Stimulated activated CD8-positive, alpha-beta memory T cell treated with anti-CD3 and anti-CD28 coated beads, Interleukin-15, amount 100 ng/mL, for 24 hours (primary cell): ENCODE measurements around the gene SEMA5A.

Source experiments
- DNase-seq: peaks from one replicate; pipeline ENCODE4 v3.0.0-alpha.2; 2020; ENCODE audit warnings: low read depth

SEMA5A gene

GRCh38 chr5:9549941-9550340 is 4.1 kb upstream of the SEMA5A start:
- DNase-seq: no peak

GRCh38 chr5:9547122-9547947 is 1.5 kb upstream of the SEMA5A start:
- no peak for DNase-seq

DNA sequence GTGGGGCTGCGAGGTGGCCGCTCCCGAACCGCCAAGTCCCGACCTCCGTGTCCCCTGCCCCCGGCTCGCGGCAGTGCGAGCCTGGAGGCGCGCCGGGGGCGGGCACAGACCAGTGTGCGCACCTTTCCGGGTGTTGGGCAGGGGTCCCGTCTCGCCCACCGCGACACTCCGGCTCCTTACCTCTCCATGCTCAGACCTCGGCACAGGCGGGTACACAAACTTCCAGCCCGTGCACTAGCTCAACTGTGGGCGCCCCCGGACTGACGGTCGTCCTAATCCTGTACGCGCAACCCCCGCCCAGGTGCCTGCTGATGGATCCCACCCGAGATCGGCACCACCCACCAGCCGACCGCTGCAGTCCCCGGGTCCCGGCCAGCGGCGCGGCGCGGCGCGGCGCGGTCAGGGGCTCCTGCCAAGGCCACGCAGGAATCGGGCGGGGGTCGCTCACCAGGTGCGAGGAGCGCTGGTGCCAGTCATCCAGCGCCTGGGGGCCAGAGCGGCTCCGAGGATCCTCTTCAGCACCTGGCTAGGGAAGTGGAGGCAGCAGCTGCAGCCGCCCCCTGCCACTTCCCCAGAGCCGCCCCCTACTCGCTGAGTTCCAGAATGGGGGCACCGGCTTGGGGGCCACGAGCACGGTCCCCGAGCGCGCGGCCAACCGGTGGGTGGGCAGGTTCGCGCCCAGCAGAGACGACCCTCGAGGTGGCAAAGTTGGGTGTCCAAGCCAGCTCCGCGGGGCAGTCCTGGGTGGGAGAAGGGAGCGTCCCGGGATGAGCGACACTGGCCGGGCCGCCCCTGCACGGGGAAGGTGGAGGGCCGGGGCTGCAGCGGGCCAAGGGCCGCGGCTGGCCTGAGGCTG is 511 bp downstream of the SEMA5A start:
- no peak for DNase-seq

DNA sequence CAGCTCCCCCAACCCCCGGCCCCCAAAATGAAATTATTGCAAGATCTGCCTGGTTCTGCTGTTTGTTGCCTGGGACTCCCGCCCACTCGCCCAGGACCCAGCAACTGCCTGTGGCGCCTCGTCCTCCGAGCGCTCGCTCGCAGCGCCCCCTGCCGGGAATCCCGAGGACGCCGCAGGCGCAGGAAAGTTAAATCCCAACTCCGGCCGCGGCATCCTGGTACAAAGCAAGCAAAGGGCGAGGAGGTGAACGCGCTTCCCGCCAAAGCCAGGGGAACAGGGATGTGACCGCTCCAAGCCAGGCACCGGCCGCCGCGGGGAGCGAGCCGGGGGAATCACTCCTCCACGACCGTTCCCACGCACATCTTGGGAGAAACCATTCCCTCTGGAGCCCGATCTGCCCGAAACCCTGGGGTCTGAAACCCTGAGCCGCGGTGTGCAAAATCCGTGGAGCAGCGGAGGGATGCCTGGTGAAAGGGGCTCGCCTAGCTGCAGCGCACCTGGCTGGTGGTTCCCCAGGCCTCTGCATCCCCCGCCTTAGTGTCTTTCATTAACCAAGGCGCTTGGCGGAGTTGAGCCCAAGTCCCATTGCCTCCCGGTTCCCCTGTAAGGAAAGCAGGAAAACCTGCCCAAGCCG is 1.3 kb downstream of the SEMA5A start:
- peak; percentile 31 for DNase-seq

DNA sequence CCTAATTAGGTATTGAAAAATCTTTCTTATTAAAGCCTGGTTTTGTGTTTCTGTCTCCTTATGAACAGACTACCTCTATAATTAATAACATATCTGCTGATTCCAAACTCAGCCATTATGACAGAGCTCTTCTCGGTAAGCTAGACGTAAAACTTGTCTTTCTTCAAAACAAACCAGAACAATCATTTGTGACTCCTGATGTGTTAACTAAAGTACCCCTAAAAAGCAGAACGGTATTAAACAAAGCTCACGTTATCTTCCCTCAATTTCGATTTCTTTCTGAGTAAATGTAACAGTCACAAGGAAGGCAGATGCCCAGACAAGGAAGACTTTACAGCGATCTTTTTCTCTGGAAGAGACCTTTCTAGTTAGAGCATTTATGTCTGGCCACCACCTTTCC is 1.8 kb downstream of the SEMA5A start:
- no peak for DNase-seq

GRCh38 chr5:9543311-9543920 is 2.5 kb downstream of the SEMA5A start:
- no peak for DNase-seq

DNA sequence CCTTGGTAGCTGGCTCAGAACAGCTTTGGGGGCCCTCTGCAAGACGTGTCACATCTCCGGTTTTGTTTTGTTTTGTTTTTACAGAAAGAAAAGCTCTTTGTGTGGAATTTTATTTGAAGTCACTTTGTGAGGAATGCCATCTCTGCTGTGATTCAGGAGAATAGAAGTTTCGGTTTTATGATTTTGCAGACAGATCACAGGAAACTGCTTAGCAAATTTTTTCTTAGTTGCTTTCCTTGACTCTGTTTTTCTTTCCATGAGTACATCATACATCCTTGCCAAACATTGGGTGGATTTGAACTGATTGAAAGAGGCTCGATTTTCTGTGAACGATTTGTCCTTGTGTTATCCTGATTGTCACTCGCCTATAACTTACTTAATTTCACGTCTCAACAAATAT is 5.1 kb downstream of the SEMA5A start:
- DNase-seq: no peak

GRCh38 chr5:9538504-9538903 is 7.4 kb downstream of the SEMA5A start:
- DNase-seq: no peak

- no peak for DNase-seq
Measured at GRCh38 chr5:9537223-9538141, 8.4 kb downstream of the SEMA5A start.

- DNase-seq: no peak
Measured at GRCh38 chr5:9536717-9537116, 9.2 kb downstream of the SEMA5A start.

GRCh38 chr5:9534881-9535517 is 10.9 kb downstream of the SEMA5A start:
- no peak for DNase-seq

GRCh38 chr5:9533562-9534364 is 12.1 kb downstream of the SEMA5A start:
- DNase-seq: no peak

DNA sequence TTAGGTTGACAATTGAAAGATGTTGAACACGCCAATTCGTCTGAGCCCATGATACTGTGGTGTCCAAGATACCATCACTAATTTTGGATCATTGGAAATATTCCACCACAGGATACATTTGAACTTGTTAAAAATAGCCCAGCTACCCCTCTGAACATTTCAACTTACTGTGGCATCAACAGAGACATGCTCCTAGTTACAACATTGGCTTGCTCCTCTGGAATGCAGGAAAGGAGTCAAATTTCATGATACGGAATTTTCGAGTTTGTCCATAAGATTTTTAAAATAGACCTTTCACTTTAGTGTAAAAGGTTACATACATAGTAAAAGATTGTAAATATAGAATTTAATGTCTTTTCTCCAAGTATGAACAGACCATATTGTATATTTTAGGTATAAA is 12.8 kb downstream of the SEMA5A start:
- DNase-seq: no peak

GRCh38 chr5:9529513-9529912 is 16.4 kb downstream of the SEMA5A start:
- no peak for DNase-seq

GRCh38 chr5:9529041-9529480 is 16.8 kb downstream of the SEMA5A start:
- no peak for DNase-seq

DNA sequence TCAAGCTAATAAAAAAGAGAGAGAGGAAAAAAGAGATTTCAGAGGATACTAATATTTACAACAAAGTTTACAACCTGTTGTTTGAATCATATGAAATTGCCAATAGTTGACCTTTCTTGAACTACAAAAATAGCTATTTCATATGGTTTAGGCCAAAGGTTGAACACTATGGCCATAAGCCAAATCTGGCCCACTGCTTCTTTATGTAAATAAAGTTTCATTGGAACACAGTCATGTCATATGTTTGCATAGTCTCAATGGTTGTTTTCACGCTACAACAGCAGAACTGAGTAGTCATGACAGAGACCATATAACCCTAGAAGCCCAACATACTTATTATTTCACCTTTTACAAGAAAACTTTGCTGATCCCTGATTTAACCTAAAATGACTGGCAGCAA is 20.9 kb downstream of the SEMA5A start:
- no peak for DNase-seq

DNA sequence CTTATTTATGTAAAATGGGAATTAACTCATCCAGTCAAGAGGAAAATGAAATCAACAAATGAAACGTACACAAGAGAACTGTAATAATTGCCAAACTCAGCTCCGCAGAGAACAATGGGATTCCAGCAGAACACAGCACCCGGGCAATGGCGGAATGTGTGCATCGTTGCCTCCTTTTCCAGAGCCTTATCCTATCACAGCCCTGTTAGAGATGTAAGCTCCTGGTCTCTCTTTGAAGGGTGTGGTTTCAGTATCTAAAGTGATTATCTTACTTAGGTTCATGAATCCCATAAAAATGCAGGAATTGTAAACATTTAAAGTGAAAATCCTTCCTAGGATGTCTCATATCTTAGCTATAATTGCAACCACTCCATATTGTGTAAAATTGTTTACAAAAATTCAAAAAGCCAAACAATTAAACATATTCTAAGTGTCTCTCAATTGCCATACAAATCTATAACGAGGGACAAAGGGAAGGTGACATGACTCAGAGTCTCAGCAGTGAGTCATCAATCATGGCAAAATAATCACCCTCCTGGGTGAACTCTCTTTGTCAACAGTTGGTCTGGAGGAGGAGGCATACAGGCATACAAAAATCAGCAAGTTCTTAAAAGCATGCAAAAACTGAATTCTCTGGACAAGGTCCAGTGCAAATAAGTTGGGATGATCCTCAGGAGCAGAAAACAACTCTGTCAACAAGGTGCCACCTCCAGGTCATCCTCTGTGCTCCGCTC is 22.6 kb downstream of the SEMA5A start:
- DNase-seq: no peak

DNA sequence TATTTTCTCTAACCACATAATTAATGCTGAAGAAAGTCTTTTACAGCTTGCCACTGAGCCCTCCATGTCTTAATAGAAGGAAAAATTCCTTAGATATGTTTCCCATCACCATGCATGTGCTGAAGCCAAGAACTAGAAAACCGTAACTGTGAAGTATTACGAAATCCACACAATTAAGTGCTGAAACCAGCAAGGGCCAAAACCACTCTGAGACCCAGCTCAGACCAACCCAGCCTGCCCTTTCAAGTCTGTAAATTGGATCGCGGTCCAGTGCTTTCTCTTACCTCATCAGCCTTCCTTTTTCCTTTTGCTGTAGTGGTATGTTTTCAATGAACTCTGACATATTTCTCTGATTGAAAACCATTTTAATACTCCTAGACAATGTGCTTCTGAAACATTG is 26.3 kb downstream of the SEMA5A start:
- DNase-seq: no peak

DNA sequence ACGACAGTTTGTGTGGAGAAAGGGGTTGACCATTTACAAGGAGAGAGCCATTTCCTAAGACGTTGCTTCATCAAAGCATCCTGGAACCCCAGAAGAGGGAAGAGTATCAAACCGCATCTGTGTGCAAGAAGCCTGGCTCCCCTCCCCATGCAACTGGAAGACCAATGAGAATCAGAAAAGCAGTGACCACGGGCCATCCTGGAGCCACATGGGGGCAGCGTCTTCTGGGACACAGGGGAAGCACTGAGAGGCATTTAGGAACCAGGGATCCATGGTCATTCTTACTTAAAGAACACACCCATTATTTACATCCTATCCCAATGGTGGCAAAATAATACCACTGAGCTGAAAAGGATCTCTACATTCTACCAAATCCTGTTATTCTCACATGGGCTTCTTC is 29.3 kb downstream of the SEMA5A start:
- no peak for DNase-seq
